Cortex of kidney (tissue), 1 donor: ENCODE measurements around the gene TGM2.

ENCODE experiments used
- DNase-seq: peaks from one replicate; lab custom pipeline; 2025; lab: John Stamatoyannopoulos, UW

TGM2 gene

DNA sequence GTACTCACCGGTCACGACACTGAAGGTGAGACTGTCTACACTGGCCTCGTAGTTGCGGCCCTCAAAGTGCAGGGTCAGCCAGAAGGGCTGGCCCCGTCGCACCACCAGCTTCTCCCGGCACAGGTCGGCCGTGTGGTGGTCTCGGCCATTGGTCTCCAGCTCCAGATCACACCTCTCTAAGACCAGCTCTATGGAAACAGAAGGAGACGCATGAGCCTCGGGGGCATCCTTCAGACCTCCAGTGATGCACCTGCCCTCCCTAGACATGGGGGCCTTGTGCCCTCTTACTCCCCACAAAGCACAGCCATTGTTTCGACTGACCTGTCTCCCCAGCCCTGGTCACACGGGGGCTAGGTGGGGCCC is 3.7 kb downstream of the TGM2 start:
- no peak for DNase-seq

DNA sequence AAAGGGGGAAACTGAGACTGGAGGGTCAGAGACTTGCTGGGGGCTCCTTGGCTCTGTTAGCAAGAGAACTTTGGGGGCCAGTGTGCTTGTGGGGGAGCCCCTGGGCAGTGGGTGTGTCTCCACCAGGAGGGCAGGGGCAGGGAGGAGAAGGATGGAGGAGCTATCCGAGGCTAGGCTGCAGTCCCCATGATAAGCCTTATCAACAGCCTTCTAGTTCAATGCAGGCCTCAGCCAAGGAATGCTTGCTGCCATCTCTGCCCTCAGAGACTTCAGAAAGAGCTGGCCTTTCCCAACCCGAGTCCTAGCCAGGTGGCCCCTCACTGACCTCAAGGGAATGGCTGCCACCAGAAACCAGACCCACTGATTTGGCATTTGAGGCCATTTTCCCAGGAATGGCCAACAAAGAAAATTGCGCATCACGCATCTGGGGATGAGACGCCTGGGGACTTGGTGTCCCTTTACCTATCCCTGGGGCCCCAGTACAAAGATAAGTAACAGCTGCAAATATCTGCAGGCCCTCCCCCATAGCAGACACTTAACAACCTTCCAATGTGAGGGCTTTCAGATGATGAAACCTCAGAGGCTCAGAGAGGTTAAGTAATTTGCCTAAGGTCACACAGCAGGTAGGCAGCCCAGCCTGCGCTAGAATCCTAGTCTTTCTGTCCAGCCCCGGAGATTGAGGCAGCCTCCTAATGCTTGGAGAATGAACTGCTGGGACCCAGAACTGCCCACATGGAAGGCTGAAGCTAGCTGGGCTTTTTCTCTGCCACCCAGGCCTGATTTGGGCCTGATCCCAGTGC is 4.9 kb downstream of the TGM2 start:
- DNase-seq: no peak

DNA sequence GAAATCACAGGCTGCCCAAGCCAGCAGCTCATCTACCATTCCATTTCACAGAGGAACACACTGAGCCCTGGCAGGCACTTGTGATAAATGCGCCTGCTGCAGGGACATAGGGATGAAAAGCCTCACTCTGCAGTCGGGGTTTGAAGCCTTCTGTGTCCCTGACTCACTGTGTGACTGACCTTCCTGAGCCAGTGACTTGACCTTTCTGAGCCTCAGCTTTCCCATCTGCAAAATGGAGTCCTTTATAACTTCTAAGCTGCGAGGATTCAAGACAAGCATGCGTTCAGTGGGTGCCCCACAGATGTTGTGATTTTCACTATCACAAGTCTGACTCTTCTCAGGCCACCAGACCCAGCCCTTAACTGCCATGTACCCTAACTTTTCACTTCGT is 5.5 kb downstream of the TGM2 start:
- DNase-seq: no peak

DNA sequence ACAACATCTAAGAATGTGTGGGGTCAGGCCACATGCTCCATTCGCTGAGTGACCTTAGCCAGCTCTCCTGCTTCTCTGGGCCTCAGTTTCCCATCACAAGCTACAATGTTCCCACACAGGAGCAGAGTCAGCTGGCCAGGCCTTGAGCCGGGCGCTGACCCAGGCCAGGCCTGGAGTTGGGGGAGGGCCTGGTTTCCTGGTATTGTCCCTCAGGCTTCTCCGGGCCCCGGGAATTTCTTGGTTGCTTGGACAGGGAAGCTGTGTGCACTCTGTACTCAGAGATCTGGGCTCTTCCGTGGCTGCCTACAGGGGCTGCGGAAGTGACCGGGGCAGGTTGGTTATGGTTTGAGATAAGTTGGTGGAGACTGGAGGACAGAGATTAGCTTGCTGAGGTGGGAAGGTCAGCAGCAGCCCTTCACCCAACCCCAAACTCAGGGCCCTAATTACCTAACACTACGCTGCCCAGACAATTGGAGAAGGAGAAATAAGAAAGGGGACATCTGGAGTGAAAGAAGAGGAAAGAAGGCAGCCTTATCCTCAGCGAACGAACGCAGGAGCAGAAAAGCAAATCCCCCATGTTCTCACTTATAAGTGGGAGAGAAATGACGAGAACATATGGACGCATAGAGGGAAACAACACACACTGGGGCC is 6.2 kb downstream of the TGM2 start:
- no peak for DNase-seq

DNA sequence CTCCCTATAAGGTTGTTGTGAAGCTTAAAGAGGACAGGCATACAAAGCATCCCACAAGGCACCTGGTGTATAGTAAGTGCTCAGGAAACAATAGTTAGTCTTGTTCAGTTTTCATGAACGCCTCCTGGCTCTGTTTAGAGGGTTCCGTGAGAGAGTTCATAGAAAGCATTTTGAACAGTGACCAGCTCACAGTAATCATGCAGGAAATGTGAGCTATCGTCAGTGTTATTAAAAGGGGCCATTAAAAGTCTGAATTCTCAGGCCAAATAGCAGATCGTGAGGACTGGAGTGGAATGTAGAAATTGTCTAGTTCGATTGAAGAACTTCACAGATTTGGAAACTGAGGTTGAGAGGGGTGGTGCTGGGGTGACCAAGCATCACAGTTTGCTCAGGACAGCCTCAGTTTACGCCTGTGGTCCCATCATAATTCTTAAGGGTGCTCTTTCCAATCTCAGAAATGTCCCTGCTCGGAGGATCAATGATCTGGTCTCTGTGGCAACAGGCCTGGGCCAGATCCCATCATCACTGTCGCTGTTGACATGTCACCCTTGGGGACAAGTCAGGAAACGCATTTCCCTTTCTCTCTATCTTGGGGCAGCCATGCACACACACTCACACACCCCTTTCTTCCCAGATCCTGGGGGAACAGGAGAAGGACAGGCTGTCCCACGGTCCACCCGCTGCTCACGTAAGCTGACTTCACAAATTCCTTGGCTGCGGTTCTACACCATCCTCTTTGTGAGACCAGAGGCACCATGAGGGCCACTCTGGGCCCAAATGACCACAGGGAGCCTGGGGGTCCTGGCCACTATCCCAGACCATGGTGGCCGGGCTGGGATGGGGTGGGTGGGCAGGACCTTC is 7.2 kb downstream of the TGM2 start:
- DNase-seq: no peak

DNA sequence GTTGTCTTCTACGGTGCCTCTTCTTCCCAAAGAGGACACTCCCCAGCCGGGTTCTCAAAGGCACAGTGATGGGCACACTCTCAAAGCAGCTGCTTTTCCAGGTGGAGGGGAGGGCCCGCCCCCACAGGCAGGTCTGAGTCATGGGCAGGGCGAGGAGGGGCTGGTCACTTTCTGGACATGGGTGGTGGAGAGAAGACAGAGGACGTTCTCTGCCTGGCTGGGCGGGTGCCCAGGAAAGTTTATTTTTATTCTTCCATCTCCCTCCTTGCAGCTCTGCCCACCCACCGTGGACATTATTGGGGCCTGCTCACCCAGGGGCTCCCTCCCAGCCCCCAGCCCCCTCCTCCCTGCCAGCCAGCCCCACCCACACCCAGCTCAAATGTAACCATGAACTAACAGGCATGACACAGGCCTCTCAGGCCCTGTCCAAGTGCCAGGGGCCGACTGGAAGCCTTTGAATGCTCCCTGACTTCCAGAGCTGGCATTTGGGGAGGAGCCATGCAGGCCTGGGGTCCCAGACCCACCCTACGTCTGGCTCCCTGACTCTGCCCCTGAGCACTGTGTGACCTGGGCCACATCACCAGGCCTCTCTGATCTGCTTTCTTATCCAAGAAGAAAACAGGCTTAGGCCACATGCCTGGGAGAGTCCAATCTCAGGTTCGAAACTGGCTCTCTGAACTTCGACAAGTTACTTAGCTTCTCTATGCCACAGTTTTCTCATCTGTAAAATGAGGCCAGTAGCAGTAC is 8.0 kb downstream of the TGM2 start:
- DNase-seq: no peak

DNA sequence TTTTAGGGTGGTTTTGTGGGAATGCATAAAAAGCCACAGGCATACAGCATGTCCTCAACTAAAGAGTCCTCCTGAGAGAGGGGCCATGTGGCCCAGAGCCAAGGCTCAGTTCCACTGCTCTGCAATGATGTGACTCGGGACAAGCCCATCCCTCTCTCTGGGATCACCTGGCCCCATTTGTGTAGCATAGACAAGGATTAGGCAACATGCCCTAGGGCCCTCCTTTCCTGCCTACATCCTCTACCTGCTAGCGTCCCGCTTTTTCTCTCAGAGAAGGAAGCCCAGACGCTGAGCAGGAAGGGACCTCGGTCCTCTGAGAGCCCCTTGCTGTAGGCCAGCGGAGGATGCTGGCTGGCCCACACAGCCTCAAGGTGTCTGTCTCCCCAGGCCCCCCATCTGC is 8.8 kb downstream of the TGM2 start:
- no peak for DNase-seq

DNA sequence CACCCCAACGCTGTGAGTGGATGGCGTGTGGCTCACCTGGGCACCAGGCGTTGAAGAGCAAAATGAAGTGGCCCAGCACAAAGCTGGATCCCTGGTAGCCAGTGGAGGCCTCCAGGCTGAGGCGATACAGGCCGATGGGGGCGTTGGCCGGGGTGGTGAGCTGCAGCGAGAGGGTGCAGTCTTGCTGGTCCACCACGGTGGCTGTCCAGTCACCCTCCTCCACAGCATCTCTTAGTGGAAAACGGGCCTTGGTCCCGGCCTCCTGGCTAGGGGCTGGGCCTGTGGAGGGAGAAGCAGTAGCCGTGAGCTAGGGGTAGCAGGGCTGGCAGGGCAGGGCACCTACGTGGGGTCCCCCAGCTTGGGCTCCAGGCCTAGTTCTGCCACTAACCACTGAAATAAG is 9.3 kb downstream of the TGM2 start:
- no peak for DNase-seq

DNA sequence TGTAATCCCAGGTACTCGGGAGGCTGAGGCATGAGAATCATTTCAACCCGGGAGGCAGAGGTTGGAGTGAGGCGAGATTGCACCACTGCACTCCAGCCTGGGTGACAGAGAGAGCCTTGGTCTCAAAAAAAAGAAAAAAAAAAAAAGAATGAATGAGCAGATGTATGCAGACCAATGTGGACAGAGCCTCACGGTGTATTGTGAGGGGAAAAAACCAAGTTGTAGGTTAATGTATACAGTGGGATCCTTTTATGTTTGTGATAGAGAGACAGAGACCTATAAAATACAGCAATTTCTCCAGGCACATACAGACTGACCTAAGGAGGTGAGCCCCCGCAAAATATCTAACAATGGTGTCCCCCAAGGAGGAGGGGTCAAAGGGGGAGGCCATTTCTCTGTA is 11.7 kb downstream of the TGM2 start:
- DNase-seq: no peak

DNA sequence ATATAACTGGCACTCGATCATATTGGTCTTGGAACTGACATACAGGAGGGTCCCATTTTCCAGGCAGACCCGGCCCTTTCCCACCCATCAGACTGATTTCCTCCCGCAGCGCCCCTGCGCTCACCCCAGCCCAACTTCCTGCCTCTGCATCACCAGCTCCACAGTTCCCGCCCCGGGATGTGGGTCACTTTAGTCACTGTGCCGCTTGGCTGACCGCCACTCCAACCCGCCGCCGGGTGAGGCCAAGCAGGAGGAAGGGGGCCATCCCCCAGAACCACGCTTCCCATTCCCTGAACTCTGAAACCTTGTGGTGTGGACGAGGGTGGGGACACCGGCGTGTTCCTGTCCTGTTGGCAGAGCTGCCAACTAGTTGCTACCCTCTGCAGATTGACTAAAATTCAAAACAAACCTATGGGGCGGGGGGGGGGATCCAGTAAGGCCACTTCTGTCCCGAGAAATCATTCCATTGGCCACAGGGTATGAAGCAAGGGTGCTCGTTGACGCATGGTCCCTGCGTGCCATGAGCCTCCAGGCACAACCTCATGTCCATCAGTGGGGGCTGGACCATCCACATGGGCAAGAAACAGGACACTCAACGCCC is 12.3 kb downstream of the TGM2 start:
- no peak for DNase-seq

DNA sequence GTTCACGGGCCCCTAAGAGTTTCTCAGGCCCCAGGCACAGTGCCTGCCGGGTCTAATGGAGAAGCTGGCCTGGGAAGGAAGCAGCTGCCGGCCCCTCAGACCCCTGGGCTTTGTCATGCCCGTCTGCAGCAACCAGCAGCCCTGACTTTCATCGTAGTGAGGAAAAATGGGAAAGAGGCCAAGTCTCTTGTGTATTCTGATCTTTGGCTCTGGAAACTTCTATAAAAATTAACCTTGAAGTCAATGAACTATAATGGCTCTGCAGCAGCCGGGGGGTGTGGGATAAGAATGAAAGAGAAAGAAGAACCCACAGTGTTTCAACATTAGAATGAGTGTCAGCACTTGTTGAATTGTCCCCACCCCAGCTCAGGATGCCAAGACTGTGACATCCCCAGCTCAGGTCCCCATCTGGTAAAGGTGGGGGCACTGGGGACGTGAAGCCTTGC is 12.9 kb downstream of the TGM2 start:
- no peak for DNase-seq

DNA sequence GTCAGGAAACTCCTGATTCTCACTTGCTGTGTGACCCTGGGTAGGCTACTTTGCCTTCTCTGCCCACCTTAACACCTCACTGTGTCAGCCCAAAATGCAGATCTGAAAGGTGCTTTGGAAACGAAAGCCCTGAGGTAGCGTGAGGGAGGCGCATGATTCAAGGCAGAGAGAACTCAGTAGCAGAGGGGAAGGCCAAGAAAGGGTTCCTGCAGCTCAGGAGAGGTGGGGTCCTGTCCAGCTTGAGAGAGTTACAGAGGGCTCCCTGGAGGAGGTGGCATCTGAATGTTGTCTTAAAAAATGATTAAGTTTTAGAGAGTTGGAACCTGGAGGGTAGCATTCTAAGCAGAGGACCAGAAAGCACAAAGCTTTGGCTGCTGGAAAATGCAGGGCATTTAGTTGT is 13.6 kb downstream of the TGM2 start:
- DNase-seq: no peak

DNA sequence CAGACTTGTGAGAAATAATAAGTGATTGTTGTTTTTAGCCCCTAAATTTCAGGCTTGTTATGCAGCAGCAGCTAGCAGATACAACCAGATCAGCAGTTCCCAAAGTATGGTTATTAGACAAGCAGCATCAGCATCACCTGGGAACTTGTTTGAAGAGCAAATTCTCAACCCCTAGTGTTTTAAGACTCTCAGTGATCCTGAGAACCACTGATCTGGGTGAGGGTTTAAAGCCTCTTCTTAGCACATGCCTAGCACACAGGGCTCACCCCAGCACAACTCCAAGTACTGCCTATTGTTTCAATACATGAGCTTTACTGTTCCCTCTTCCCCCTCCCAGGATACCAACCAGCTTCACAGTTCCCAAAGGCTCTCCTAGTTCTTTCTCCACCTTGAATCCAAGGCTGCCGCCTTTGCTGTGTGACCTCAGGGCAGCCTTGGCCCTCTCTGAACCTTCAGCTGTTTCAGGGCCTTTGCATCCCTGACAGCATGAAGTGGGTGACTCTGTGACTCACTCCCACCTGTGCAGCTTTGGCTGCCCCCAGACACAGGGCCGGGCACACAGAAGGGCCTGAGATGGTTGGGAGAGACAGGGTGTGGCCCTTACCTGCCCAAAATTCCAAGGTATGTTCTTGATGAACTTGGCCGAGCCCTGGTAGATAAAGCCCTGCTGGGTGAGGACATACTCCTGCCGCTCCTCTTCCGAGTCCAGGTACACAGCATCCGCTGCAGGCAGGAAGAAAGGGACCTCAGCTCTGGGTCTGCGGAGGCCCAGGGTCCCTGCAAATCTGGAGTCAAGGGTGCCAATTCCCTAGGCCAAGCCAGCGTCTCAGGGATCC is 14.5 kb downstream of the TGM2 start:
- no peak for DNase-seq

DNA sequence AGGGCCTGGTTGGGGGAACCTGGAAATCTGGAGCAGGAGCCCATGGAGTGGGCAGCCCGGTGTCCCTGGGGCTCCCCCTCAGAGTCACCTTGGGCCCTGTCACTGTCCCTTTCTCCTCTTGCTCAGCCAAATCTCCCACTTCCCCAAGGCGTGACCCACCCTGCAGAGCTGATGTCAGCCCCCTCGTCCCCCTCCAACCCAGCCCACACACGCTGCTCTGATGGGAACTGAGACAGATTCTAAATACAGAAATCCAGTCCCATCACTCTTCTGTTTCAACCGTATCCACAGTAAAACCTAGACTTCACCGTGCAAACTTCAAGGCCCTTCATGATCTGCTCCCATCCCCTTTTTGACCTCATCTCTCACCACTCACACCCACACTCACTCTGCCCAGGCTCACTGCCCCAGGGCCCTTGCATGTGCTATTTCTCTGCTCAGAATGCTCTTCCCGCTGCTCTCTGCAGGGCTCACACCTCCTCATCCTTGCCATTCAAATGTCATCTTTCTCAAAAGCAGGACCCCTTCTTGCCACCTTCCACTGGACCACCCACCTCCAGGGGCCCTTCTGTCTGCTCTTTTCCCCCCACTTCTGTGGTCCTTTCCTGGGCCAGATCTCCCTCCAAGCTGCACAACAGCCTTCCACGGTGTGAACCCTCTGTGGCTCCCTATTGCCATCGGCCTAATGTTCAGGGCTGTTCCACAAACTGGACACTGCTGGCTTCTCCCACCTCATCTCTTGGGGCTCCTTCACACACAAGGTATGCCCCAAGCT is 16.6 kb downstream of the TGM2 start:
- DNase-seq: no peak

DNA sequence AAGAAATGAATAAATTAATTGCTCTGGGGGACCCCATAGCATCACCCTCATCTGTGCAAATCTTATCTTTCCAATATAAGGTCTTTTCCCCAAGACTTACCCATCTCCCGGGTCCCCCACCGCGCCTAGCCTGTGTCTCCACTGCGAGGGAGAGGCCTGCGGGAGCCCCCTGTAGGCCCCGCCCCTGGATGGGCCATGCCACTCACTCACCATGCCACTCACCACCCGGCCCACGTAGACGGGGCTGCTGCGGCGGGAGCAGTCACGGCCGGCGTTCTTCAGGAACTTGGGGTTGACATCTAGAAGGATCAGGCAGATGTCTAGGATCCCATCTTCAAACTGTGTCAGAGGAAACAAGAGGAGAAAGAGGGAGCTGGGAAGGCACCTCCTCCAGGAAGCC is 17.3 kb downstream of the TGM2 start:
- DNase-seq: no peak

DNA sequence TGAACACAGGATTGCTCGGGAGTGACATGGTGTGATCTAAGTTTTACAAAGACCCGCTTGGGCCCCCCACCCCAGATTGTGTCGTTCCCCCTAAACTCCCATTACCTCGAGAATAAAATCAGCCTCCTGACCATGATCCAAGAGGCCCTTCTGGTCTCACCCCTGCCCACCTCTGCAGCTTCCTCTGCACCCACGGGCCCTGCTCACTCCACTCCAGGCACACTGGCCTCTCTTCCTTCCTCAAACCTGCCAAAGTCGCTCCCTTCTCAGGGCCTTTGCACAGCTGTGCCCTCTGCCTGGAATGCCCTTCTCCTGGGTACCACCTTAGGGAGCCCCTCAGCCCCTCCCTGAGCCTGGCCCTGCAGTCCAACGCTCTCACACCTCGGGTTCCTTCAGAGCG is 17.9 kb downstream of the TGM2 start:
- DNase-seq: no peak

DNA sequence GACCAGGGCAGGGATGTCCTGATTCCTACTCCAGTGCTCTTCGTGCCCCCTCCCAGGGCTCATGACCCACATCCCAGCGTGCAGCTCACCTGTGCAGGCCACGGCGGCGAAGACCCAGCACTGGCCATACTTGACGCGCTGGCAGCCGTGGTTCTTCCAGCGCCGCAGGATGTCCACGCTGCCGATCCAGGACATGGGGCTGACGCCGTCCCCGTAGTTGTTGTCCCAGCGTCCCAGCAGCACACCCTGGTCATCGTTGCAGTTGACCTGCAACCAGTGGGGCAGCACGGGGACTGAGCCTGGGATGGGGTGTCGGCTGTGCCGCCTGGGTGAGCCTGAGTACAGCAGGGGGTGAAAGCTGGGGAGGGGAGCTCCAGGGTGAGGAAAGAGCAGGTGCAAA is 18.4 kb downstream of the TGM2 start:
- no peak for DNase-seq

DNA sequence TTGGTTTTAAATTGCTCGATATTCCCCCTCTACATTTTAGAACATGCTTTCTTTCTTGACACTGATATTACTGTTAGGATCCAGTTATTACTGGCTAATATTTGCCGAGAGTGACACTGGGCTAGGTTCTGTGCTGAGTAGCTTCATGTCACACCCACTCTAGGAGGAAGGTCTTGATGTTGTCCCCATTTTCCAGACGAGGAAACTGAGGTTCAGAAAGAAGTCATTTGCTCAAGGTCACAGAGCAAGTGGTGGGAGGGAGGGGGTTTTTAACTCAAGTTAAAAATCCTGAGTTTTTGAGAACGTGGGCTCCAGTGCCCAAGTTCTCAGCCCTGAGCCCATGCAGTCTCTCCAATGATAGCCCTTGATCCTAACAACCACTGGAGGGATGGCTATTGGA is 18.9 kb downstream of the TGM2 start:
- DNase-seq: no peak

DNA sequence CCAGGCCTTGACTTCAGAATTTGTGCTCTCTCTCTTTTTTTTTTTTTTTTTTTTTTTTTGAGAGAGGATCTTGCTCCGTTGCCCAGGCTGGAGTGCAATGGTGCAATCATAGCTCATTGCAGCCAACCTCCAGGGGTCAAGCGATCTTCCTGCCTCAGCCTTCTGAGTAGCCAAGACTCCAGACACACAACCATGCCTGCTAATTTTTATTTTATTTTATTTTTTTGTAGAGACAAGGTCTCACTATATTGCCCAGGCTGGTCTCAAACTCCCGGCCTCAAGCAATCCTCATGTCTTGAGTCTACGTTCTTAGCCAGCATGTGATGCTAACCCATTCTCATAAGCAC is 19.4 kb downstream of the TGM2 start:
- DNase-seq: no peak
